ENCODE measurements around the gene ATG10.

- TF ChIP-seq, protein P1, sequence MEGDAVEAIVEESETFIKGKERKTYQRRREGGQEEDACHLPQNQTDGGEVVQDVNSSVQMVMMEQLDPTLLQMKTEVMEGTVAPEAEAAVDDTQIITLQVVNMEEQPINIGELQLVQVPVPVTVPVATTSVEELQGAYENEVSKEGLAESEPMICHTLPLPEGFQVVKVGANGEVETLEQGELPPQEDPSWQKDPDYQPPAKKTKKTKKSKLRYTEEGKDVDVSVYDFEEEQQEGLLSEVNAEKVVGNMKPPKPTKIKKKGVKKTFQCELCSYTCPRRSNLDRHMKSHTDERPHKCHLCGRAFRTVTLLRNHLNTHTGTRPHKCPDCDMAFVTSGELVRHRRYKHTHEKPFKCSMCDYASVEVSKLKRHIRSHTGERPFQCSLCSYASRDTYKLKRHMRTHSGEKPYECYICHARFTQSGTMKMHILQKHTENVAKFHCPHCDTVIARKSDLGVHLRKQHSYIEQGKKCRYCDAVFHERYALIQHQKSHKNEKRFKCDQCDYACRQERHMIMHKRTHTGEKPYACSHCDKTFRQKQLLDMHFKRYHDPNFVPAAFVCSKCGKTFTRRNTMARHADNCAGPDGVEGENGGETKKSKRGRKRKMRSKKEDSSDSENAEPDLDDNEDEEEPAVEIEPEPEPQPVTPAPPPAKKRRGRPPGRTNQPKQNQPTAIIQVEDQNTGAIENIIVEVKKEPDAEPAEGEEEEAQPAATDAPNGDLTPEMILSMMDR (IDR thresholded peaks at IDR 0.05; ENCODE audit: borderline replicate concordance, extremely low read depth, low read length, poor library complexity, severe bottlenecking) = no peak
- TF ChIP-seq EZH2 (IDR thresholded peaks at IDR 0.05; ENCODE audit: borderline replicate concordance, low read depth, low read length, severe bottlenecking) = no peak
These were observed 285.9 kb downstream of the ATG10 start for GRCh38 chr5:82257729-82258128.
